ENCODE results near the gene SETD4. TPM values are rescaled to one million over a fixed set of nuclear protein-coding genes. Genes with fewer than 3 reads are reported as not detected.

Gene SETD4
- total and polyA plus RNA-seq, 2 of the 4 experiments (the other 2 are of a cell fraction): 9.5 to 11.4 TPM

GRCh38 chr21:36027347-36027746, 33.0 kb downstream of the SETD4 start:
- Histone ChIP-seq H3K79me1 (ENCODE audit: low read depth in 1 of 2, low read length in 2 of 2) (no peaks in the 10 kb centered on the region), H2AK5ac (ENCODE audit: low read depth, low read length) (peak overlapping the region; percentile 64), H3K4me1 (ENCODE audit: control insufficient read depth, insufficient read depth, low read length) (peaks cover 10% of the 10 kb centered on the region), H3K27me3 (ENCODE audit: control insufficient read depth, insufficient read depth, low read length) (no peaks in the 10 kb centered on the region), H3K4me2 (ENCODE audit: low read depth, low read length) (no peak overlapping the region), H2BK20ac (ENCODE audit: low read depth, low read length) (peak overlapping the region; percentile 0; the same call in 1 of the 2 replicates), H4K20me1 (ENCODE audit: insufficient read depth, low read length) (no peaks in the 10 kb centered on the region), H3K14ac (replicated peaks; ENCODE audit: low read depth, low read length) (peak overlapping the region; percentile 65; the same call in 1 of the 2 replicates), H3K36me3 (ENCODE audit: control insufficient read depth, insufficient read depth, low read length) (no peaks in the 10 kb centered on the region), H2AK9ac (replicated peaks; ENCODE audit: low read depth, low read length, poor library complexity) (no peak overlapping the region), H3K56ac (ENCODE audit: extremely low read depth, insufficient read depth, low read length) (0 out of 2 replicates have a peak overlapping the region, but pooled peaks have one; percentile 7), H3K4me3 (ENCODE audit: insufficient read depth, low read depth, low read length) (no peak overlapping the region), H3K9ac (ENCODE audit: low read depth, low read length) (no peak overlapping the region), H3K27ac (ENCODE audit: insufficient read depth, low read length) (no peak overlapping the region), H3K18ac (ENCODE audit: low read depth, low read length) (peak overlapping the region; percentile 20; the same call in 1 of the 2 replicates), H2BK15ac (ENCODE audit: low read depth, low read length) (peak overlapping the region; percentile 1; the same call in 1 of the 3 replicates), H2BK5ac (ENCODE audit: low read depth, low read length, poor library complexity, severe bottlenecking) (peak overlapping the region; percentile 10), H3K9me3 (ENCODE audit: control insufficient read depth, insufficient read depth, low read length) (no peaks in the 10 kb centered on the region), H2AFZ (replicated peaks; ENCODE audit: low read length, poor library complexity) (peak overlapping the region; percentile 64), H3K23ac (ENCODE audit: low read depth, low read length) (peak overlapping the region; percentile 25; the same call in 1 of the 2 replicates), H2BK120ac (ENCODE audit: low read depth, low read length) (peak overlapping the region; percentile 48; the same call in 1 of the 2 replicates), H3K4ac (ENCODE audit: low read depth, low read length) (peak overlapping the region; percentile 31; the same call in 1 of the 2 replicates), H4K91ac (ENCODE audit: insufficient read depth, low read depth, low read length) (no peak overlapping the region), H3K9me1 (ENCODE audit: insufficient read depth, low read length) (peaks cover 7% of the 10 kb centered on the region), H4K8ac (ENCODE audit: low read depth in 2 of 2, low read length in 2 of 2) (peak overlapping the region in 1 of 2 experiments; percentile 1; a peak in 1 of 4 replicates), H4K5ac (ENCODE audit: low read depth, low read length) (peak overlapping the region; percentile 61; the same call in 1 of the 2 replicates)
- ChIA-PET CTCF (interaction anchor here (0.6 kb wide), 1 partner anchor 30 kb away, joined by 3 read pairs; no protein-coding TSS in a partner anchor), POLR2A (ENCODE audit: unreplicated experiment) (no interaction called here)
- in situ Hi-C loops (cut with MboI; ENCODE audit: low sequenced_read_pairs): no loop called here
- dilution Hi-C loops (cut with HindIII; ENCODE audit: low sequenced_read_pairs, unreplicated experiment): no loop called here
- intact Hi-C loops (cut with micrococcal nuclease): loop anchor here (5.0 kb wide), 2 partner anchors 770 to 1140 kb away; no protein-coding TSS in a partner anchor
- DNase-seq (peak; percentile 82), ATAC-seq (ENCODE audit: low read depth) (no peak)
- TF ChIP-seq USF2 (IDR thresholded peaks at IDR 0.05; ENCODE audit: low read depth, low read length) (peak; percentile 62), CEBPB (IDR thresholded peaks at IDR 0.05; ENCODE audit: low read depth, low read length) (no peak), BHLHE40 (IDR thresholded peaks at IDR 0.05; ENCODE audit: low read depth, low read length) (no peak)
- no TSS peak for BruUV-seq (replicated peaks)
- WGBS, 2 experiments (ENCODE audit: extremely low coverage in 2 of 2, insufficient read length in 1 of 2): no CpG with 5 or more reads among the region's 5 CpGs

All from IMR-90 (cell line).